22Rv1 (cell line): ENCODE measurements around the gene VWA5B1.

Experiments
- ZFX ChIP-seq: fragments of 450-650 bp; IDR thresholded peaks from 2 replicates; pipeline ENCODE4 v1.6.1; 2017; ENCODE audit warnings: antibody characterized with exemption, borderline replicate concordance
- TF ChIP-seq, protein P1 (sequence below): fragments of 450-650 bp; IDR thresholded peaks from 2 replicates; pipeline ENCODE4 v1.5.1; 2017; ENCODE audit warnings: mild to moderate bottlenecking

DNA sequence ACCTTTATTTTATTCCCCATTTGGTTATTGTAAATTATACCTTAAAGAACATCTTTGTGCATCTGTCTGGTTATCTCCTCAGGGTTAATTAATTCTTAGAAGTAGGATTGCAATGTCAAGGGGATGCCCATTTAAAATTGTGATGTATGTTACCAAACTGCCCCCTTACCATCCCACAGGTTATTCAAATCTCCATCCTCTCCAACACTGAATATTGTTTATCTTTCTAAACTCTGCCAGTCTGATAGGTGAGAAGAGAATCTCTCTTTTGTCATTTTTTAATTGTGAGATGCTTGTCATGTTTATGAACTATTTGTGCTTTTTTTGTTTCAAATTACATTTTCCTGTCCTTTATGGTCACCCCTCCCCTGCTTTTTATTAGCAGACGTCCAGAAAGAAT lies 55.8 kb downstream of the VWA5B1 start:
- TF ChIP-seq, protein P1, sequence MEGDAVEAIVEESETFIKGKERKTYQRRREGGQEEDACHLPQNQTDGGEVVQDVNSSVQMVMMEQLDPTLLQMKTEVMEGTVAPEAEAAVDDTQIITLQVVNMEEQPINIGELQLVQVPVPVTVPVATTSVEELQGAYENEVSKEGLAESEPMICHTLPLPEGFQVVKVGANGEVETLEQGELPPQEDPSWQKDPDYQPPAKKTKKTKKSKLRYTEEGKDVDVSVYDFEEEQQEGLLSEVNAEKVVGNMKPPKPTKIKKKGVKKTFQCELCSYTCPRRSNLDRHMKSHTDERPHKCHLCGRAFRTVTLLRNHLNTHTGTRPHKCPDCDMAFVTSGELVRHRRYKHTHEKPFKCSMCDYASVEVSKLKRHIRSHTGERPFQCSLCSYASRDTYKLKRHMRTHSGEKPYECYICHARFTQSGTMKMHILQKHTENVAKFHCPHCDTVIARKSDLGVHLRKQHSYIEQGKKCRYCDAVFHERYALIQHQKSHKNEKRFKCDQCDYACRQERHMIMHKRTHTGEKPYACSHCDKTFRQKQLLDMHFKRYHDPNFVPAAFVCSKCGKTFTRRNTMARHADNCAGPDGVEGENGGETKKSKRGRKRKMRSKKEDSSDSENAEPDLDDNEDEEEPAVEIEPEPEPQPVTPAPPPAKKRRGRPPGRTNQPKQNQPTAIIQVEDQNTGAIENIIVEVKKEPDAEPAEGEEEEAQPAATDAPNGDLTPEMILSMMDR = no peak
- TF ChIP-seq ZFX = no peak
